Mononuclear cell (primary cell): Measurements from ENCODE around the gene SGIP1. TPM values are rescaled to one million over a fixed set of nuclear protein-coding genes. Genes with fewer than 3 reads are reported as not detected.

Experiments used
- H3K27me3 ChIP-seq: 2 replicates; pipeline ENCODE4 v1.6.0; 2011; ENCODE audit warnings: low read length, control low read depth; ENCODE audit not compliant: insufficient read depth
- H3K4me1 ChIP-seq: 2 replicates; pipeline ENCODE4 v1.5.1; 2011; ENCODE audit warnings: mild to moderate bottlenecking, low read length, control low read depth; ENCODE audit not compliant: insufficient read depth
- H3K4me3 ChIP-seq: 2 replicates; pipeline ENCODE4 v1.5.1; 2011; ENCODE audit warnings: mild to moderate bottlenecking, low read length, moderate library complexity
- H3K9me3 ChIP-seq: 2 replicates; pipeline ENCODE4 v1.5.1; 2011; ENCODE audit warnings: low read depth, mild to moderate bottlenecking, control low read depth, low read length
- total RNA-seq: library from RNA; depleted of rRNA; stranded (reverse); fragments of >200 nt; gene quantifications from one replicate; pipeline ENCODE4 v1.2.3, GENCODE V29; 2012

The SGIP1 gene
- total RNA-seq, 1 donor, result 0.10 TPM

DNA sequence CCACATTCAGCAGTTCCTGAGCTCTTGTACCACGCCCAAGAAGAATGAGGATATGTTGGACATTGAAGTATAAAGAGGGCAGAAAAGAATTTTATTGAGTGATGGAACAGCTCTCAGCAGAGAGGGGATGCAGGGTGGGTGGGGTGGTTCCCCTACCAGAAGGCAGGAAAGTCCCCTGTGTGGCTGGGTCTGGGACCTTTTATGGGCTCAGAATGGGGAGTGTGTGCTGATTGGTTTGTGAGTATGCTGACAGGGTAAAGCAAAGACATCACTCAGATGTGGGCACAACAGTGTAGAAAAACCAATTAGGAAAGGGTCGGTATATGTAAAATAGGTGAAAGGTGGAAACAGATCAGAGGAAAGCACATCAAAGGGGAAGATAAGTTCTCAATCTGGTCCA is 62.2 kb downstream of the SGIP1 start:
- Histone ChIP-seq H3K27me3 (no peaks in the 10 kb centered on the region), H3K4me3 (no peak overlapping the region), H3K9me3 (no peaks in the 10 kb centered on the region), H3K4me1 (no peaks in the 10 kb centered on the region)

DNA sequence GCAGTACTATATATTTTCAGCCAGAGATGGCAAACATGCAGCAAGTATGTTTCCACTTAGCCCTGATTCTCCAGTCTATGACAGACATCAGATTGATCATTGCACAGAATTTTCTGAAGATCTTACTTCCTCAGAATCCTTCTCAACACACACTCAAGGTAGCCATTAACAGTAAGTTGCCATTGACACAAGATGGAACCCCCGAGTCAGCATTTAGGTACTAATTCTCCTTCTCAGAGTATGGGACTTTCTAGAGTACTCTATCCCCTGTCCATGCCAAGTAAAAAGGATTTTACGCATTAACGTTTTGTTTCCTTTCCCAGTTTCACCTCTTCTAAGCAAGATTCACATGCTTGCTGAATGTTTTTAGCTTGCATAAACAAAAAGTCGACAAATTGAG is 63.5 kb downstream of the SGIP1 start:
- no peak overlapping the region for H3K4me3 ChIP-seq
- no peaks in the 10 kb centered on the region for H3K27me3 ChIP-seq
- no peaks in the 10 kb centered on the region for H3K4me1 ChIP-seq
- no peaks in the 10 kb centered on the region for H3K9me3 ChIP-seq

DNA sequence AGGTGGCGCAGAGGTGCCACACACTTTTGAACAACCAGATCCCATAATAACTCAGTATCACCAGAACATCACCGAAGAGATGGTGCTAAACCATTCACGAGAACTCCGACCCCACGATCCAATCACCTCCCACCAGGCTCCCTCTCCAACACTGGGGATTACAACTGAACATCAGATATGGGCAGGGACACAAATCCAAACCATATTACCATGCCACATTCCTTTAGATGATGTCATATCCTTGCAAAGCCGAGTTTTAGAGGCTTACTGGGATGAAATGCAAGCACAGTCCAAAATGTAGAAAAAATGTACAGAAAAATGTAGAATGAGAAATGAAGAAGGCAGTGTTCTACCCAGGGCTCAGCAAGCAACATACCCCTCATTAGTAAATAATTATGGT is 64.7 kb downstream of the SGIP1 start:
- H3K4me1 ChIP-seq, result no peaks in the 10 kb centered on the region
- H3K27me3 ChIP-seq, result no peaks in the 10 kb centered on the region
- no peaks in the 10 kb centered on the region for H3K9me3 ChIP-seq
- H3K4me3 ChIP-seq, result no peak overlapping the region

DNA sequence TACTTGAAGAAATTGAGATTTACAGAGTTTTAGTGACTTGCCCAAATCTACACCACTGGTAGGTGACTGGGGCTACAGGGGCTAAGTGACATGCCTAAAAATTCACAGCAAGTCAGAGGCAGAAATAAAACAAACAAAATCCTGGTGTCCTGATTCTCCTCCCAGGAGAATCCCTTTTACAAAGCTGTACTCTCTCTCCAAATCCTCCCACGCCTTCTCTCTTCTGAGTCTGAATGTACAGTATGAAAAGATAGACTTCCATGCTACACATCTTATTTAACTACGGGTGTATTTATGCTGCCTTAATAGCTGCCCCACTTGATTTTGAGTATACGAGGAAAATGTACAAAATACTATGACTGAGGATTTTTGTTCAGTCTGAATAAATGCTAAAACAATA is 65.4 kb downstream of the SGIP1 start:
- no peaks in the 10 kb centered on the region for H3K9me3 ChIP-seq
- H3K4me1 ChIP-seq, result no peaks in the 10 kb centered on the region
- H3K27me3 ChIP-seq, result no peaks in the 10 kb centered on the region
- no peak overlapping the region for H3K4me3 ChIP-seq

DNA sequence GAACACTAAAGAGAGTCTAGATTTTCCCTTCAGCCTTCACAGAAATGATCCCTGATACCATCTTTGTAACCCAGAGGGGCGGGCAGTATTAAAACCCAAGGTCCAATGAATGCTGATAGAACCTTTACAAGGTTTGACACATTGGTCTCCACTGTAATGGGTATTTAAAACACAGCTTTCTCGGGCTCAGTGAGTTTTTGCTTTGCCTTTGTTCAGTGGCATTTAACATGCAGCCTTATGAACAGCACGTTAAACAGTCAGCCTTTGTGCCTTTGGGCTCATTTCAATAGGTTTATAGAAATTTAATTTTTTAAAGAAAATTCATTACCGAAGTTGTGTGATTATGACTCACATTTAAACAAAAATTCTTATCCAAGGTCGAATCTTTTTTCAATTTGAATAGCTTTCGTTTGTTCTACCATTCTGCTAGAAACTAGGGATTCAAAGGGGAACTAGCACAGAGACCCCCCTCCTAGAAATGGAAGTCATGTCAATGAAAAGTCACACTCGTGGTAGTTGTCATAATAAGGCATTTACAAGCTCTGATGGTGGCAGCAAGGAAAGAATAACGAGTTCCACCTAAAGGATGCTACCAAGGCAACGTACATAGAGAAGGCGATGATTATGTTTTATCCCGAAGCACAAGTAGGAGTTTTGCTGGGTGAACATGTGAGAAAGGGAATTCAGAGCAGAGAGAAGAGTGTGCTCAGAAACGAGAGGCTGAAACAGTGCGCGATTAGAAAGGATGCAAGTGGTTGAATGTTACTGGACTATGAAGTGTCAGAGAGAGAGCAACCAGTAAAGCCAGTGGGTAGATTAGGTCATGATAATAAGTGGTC is 66.2 kb downstream of the SGIP1 start:
- H3K4me3 ChIP-seq, result no peak overlapping the region
- no peaks in the 10 kb centered on the region for H3K9me3 ChIP-seq
- H3K27me3 ChIP-seq, result no peaks in the 10 kb centered on the region
- H3K4me1 ChIP-seq, result no peaks in the 10 kb centered on the region

DNA sequence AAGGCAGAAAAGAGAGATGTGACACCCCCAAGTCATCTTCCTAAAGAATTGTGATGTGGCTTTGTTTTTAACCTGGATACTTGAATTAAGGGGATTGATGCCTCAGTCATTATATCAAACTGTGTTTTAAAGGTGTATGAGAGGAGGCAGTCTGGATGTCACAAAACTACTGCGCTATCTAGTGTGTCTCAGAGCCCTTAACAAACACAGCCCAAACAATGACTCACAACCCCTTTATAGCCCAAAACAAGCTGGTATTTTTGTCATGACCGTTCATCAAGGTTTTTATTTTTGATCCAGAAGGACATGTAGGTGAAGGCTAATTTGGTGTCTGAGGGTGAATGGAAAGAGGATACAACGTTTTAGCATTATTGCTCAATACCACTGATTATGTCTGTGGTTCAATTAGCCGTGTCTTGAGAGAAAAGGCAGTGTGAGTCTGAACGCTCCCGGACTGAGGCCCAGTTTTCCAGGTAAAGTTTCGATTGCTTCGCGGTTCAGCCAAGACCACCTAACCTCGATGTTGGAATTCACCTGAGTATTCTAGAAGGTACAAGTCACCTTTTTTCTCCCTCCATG is 71.6 kb downstream of the SGIP1 start:
- Histone ChIP-seq H3K4me3 (no peak overlapping the region), H3K9me3 (no peaks in the 10 kb centered on the region), H3K27me3 (no peaks in the 10 kb centered on the region), H3K4me1 (no peaks in the 10 kb centered on the region)

DNA sequence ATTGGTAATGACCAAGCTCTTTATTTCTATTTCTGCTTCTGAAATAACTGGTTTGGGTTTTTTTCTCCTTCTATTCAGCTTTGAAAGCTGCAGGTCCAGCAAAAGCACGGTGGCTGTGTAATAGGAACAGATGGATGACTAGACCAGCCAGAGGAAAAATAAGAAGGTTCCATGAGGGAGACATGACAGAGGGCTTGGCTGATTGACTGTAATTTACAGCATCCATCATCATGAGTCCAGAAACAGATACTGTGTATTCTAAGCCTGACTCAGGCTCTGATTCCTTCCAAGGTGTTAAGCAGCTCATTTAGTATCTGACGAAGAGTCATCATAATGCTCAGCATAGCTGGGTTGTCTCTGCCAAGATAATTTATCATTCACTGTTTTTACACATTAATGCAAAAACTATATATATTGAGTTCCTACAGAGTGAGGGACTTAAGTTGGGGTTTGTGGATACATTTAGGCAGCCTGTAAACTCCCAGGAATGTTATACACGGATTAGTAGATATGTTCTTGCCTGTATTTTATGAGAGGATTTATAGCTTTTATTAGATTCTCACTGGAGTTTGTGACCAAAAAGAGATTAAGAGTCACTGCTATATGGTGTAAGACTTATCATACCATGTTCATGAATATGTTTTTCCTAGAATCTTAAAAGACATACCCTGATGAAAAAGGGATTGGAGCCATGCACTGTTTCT is 72.6 kb downstream of the SGIP1 start:
- Histone ChIP-seq H3K4me3 (no peak overlapping the region), H3K27me3 (no peaks in the 10 kb centered on the region), H3K9me3 (no peaks in the 10 kb centered on the region), H3K4me1 (no peaks in the 10 kb centered on the region)

DNA sequence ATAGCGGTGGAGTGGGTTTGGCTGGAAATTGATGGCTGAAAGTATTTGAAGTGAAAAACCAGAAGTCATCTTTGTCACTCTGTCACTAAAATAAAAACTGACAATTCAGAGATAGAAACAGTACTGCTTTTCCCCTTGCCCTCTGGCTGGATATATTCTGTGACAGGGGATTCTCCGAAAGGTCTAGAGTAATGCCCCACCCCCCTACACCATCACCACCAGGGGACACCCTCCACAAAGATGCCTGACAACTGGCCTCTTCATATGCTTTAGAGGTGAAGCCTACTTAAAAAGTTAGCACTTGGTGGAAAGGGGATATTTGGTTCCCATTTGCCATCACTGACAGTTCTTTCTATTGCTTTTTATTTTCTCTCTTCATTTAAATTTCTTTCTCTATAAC is 73.5 kb downstream of the SGIP1 start:
- no peaks in the 10 kb centered on the region for H3K4me1 ChIP-seq
- H3K9me3 ChIP-seq, result no peaks in the 10 kb centered on the region
- no peak overlapping the region for H3K4me3 ChIP-seq
- H3K27me3 ChIP-seq, result no peaks in the 10 kb centered on the region

DNA sequence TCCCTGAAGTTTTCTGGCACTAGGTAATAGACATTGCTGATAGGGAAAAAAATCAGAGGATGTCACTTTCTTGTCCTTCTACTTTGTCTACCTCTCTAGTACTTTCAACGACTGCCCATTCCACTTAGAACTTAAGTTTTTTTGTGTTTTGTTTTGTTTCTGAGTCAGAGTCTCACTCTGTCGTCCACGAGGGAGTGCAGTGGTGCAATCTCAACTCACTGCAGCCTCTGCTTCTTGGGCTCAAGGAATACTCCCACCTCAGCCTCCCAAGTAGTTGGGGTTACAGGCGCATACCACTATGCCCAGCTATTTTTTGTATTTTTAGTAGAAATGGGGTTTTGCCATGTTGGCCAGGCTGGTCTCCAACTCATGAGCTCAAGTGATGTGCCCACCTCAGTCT is 79.2 kb downstream of the SGIP1 start:
- H3K9me3 ChIP-seq, result no peaks in the 10 kb centered on the region
- H3K4me3 ChIP-seq, result no peak overlapping the region
- H3K4me1 ChIP-seq, result no peaks in the 10 kb centered on the region
- H3K27me3 ChIP-seq, result no peaks in the 10 kb centered on the region

DNA sequence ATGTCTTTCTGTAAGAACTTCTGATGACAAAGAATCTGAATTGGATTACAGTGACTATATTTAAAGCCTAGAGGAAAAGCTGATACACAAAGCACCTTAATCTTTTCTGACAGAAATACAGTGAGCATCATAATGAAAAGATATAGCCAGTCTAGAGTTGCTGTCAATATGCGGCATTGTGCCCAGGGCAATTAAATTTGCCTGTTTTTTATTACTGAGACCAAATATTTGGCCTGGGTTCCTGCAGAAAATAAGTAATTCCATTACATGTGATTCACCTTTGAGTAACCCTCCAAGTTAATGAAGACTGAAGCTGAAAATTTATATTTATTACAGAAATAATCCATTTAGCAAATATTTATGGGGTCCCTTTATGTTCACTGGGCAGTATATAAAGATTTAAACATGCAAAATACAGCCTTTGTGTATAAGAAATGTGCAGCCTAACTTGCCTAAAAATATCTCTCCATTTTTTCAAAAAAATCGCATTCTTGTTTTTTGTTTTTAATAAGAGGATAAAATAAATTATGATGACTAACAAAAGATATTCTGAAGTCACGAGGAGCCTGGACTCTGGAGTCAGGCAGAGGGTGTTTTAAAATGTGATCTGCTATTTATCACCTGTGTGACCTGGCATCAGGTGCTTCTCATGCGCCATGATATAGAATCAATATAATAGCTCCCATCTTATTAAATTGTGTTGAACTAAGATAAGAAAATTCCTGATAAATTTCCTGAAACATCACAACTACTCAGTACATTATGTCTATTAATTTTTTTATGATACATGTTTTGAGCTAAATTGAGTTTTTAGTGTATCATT is 83.6 kb downstream of the SGIP1 start:
- Histone ChIP-seq H3K4me1 (no peaks in the 10 kb centered on the region), H3K9me3 (no peaks in the 10 kb centered on the region), H3K27me3 (no peaks in the 10 kb centered on the region), H3K4me3 (no peak overlapping the region)

DNA sequence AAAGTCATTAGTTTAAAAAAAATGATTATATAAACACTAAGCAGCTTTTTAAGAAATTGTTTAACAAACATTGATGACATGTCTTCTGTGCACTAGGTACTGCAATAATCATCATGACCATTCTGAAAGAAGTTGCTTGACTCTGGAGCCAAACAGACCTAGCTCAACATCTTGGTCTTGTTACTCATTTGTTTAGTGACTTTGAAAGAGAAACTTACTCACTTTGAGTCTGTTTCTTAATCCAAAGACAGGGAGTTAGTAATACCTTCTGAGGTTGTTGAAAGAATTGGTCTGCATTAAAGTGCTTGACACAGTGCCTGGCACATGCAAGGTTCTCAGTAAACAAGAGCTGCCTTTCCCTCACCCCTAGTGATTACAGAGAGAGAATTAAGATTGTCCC is 84.4 kb downstream of the SGIP1 start:
- Histone ChIP-seq H3K4me1 (no peaks in the 10 kb centered on the region), H3K9me3 (no peaks in the 10 kb centered on the region), H3K27me3 (no peaks in the 10 kb centered on the region), H3K4me3 (no peak overlapping the region)

DNA sequence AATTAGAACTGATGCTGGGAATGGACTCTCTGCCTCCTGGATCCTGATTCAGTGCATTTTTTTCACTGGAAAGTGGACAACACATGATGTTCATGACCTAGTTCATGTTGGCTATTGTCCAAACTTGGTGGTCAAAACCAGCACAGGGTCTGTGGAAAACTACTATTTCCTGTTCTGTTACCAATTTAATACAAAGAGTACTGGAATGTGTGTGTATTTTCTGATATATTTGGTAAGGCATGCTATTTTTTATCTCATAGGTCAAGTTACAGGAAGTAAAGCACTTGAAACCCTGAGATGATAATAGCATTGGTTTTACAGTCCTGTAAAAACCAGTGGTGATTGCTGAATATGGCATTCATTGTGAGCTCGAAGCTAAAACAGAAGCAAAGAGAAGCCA is 89.9 kb downstream of the SGIP1 start:
- H3K27me3 ChIP-seq, result no peaks in the 10 kb centered on the region
- H3K4me3 ChIP-seq, result no peak overlapping the region
- no peaks in the 10 kb centered on the region for H3K9me3 ChIP-seq
- H3K4me1 ChIP-seq, result no peaks in the 10 kb centered on the region

DNA sequence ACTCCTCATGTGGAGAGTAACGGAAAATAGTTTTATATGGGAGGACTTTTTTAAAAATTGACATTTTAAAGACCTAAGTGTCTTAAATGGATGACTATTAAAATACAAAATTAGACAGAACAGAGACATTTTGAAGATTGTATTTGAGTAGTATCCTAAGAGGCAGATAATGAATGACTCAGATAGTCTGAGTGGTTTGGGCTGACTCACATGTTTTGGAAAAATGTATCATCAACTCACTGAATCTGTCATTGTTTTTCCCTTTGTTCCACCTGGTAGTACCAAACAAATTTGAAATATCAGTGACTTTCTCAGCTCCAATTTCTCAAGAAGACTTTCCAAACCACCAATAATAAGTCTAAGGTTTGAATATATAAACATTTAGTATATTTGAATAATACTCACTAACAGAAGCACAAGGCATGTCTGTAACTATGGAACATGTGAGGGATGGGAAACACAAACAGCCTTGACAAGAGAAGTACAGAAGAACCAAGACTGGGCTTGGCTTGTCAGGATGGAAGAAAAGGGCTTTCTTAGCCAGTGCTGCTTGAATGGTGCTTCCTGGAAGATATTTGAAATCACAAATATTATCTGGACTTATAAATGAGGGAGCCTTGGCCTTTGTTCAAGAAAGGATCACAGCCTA is 90.6 kb downstream of the SGIP1 start:
- H3K4me3 ChIP-seq, result no peak overlapping the region
- no peaks in the 10 kb centered on the region for H3K4me1 ChIP-seq
- H3K9me3 ChIP-seq, result no peaks in the 10 kb centered on the region
- H3K27me3 ChIP-seq, result no peaks in the 10 kb centered on the region

DNA sequence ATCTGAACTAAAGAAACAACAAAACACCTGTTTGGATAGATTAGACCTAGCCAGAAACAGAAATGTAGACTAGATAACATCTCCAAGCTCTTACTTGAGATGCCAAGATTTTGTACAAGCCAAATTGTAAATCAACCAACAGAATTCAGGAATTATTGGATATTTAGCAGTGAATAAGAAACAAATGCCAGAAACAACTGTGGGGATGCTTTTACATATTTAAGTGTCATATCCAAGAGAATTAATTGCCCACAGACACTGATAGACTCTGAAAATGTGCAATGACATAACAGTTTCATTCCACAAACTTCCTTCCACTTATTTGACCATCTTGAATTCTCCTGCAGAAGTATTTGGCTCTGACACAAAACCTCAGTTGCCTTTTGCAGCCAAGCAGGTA is 92.3 kb downstream of the SGIP1 start:
- Histone ChIP-seq H3K4me3 (no peak overlapping the region), H3K9me3 (no peaks in the 10 kb centered on the region), H3K27me3 (no peaks in the 10 kb centered on the region), H3K4me1 (no peaks in the 10 kb centered on the region)
